Caco-2 (cell line): ENCODE data around the gene TMEM255B. TPM values are rescaled to one million over a fixed set of nuclear protein-coding genes. Genes with fewer than 3 reads are reported as not detected.
"Not testable (repeated sequence)": the region's sequence is repeated elsewhere in the genome, so short reads cannot be mapped to it uniquely, and the experiment has no call there.

Source experiments
- BruUV-seq: library from RNA; stranded (reverse); fragments of 400-500 nt; replicated peaks from 2 replicates; lab custom pipeline; 2021; lab: Mats Ljungman, UMichigan
- CTCF ChIA-PET: fragments of 300-600 bp; sonication (Branson Sonifier 250); formaldehyde crosslinking; loops from one replicate; lab custom pipeline; 2022; ENCODE audit warnings: antibody characterized with exemption; lab: Charles Lee
- POLR2A ChIA-PET: fragments of 300-600 bp; sonication (Branson Sonifier 250); formaldehyde crosslinking; loops from one replicate; lab custom pipeline; 2022; ENCODE audit warnings: antibody characterized with exemption; lab: Charles Lee
- DNase-seq, 2 experiments: peaks; one replicate each; pipeline versions ENCODE4 v3.0.0 to v3.0.0-alpha.2; 2020 to 2022
- H3K27me3 ChIP-seq: replicated peaks from 2 replicates; pipeline ENCODE4 v1.6.0; 2011; ENCODE audit warnings: low read length; ENCODE audit not compliant: control insufficient read depth, insufficient read depth
- H3K36me3 ChIP-seq: 2 replicates; pipeline ENCODE4 v1.5.1; 2011; ENCODE audit warnings: low read length; ENCODE audit not compliant: control insufficient read depth, insufficient read depth
- H3K4me1 ChIP-seq: fragments of 250-450 bp; sonication (Bioruptor Pico); 2 replicates; pipeline ENCODE4 v1.5.1; 2020; ENCODE audit warnings: mild to moderate bottlenecking
- H3K4me3 ChIP-seq: 2 replicates; pipeline ENCODE4 v1.5.1; 2011; ENCODE audit warnings: low read depth, mild to moderate bottlenecking, control low read depth, low read length
- H3K9me3 ChIP-seq: fragments of 250-450 bp; sonication (Bioruptor Pico); 2 replicates; pipeline ENCODE4 v1.5.1; 2020; ENCODE audit warnings: mild to moderate bottlenecking, moderate library complexity
- H3K27ac Mint-ChIP-seq: one replicate; pipeline ENCODE4 v1.8.0; 2022; ENCODE audit warnings: mixed read lengths; ENCODE audit not compliant: unreplicated experiment
- H3K27me3 Mint-ChIP-seq: one replicate; pipeline ENCODE4 v1.8.0; 2022; ENCODE audit warnings: mixed read lengths; ENCODE audit not compliant: insufficient read depth, unreplicated experiment
- H3K36me3 Mint-ChIP-seq: one replicate; pipeline ENCODE4 v1.8.0; 2022; ENCODE audit warnings: mild to moderate bottlenecking, mixed read lengths; ENCODE audit not compliant: insufficient read depth, unreplicated experiment
- H3K4me1 Mint-ChIP-seq: one replicate; pipeline ENCODE4 v1.8.0; 2022; ENCODE audit warnings: low read depth, mixed read lengths; ENCODE audit not compliant: unreplicated experiment
- H3K4me3 Mint-ChIP-seq: one replicate; pipeline ENCODE4 v1.8.0; 2022; ENCODE audit warnings: mild to moderate bottlenecking, moderate library complexity, mixed read lengths; ENCODE audit not compliant: unreplicated experiment
- H3K9me3 Mint-ChIP-seq: one replicate; pipeline ENCODE4 v1.8.0; 2022; ENCODE audit warnings: mixed read lengths; ENCODE audit not compliant: unreplicated experiment
- intact Hi-C: fragments of 100-400 bp; cut with micrococcal nuclease; formaldehyde crosslinking; loops from one replicate; pipeline ENCODE4 v1.10.0; 2022; ENCODE audit not compliant: unreplicated experiment
- total RNA-seq: library from RNA; stranded (reverse); gene quantifications from 2 replicates; pipeline ENCODE4 v1.2.3, GENCODE V29; 2022
- TF ChIP-seq, protein P1 (sequence below), 2 experiments: fragments of 200-600 bp in 1 of 2; IDR thresholded peaks; 1 replicate in 1 of 2; 2 replicates in 1 of 2; pipeline versions ENCODE4 v1.5.1 to v1.8.0; 2011 to 2022; ENCODE audit warnings: antibody characterized with exemption in 1 of 2, control low read depth in 1 of 2, inconsistent platforms in 1 of 2, low read depth in 1 of 2, low read length in 1 of 2, mild to moderate bottlenecking in 1 of 2, moderate library complexity in 1 of 2; ENCODE audit not compliant: insufficient read depth in 1 of 2, severe bottlenecking in 1 of 2, unreplicated experiment in 1 of 2

The TMEM255B gene
- total RNA-seq, 1 experiment from 2014 or later, result 0.82 TPM

DNA sequence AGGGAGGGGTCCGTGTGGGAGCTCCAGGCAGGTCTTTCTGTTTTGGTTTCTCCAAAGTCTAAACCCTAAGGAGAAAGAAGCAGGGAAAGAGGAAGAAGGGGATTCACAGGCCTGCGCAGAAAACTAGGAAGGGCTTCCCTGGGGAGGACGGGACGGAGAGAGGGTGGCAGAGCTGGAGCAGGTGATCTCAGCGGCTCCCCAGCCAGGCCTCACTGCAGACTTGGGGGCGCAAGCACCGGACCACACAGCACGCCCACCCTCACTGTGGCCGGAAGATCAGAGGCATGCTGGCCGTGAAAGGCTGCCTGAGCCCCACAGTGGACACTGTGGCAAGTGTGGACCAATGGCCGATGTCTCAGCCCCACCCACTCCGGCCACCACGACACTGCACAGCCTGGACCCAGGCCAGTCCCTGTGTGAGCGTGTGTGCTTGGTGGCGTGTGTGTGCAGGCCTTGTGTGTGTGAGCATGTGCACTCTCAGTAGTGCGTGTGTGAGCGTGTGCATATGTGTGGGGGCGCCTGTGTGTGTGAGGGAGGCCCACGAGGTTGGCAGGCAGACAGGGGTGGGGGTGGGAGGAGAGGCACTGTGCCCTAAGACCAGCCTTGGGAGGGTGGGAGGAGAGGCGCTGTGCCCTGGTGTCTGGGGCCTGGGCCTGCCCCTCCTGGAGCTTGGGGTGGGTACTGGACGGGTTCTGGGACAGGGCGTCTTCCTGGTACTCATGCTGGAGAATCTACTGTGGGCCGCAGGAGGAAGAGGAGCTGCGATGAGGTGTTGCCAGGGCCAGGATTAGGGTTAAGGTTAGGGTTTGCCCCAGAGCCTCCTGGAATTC lies 15.4 kb upstream of the TMEM255B start:
- Histone ChIP-seq H3K4me3 (no peak overlapping the region), H3K4me1 (peaks cover 14% of the 10 kb centered on the region), H3K27me3 (no peaks in the 10 kb centered on the region), H3K36me3 (no peaks in the 10 kb centered on the region), H3K9me3 (no peaks in the 10 kb centered on the region)
- Mint-ChIP-seq H3K4me1 (peaks cover 12% of the 10 kb centered on the region), H3K27ac (no peak overlapping the region), H3K27me3 (no peaks in the 10 kb centered on the region), H3K9me3 (no peaks in the 10 kb centered on the region), H3K36me3 (no peaks in the 10 kb centered on the region), H3K4me3 (no peak overlapping the region)
- BruUV-seq, result no TSS peak
- TF ChIP-seq, protein P1, sequence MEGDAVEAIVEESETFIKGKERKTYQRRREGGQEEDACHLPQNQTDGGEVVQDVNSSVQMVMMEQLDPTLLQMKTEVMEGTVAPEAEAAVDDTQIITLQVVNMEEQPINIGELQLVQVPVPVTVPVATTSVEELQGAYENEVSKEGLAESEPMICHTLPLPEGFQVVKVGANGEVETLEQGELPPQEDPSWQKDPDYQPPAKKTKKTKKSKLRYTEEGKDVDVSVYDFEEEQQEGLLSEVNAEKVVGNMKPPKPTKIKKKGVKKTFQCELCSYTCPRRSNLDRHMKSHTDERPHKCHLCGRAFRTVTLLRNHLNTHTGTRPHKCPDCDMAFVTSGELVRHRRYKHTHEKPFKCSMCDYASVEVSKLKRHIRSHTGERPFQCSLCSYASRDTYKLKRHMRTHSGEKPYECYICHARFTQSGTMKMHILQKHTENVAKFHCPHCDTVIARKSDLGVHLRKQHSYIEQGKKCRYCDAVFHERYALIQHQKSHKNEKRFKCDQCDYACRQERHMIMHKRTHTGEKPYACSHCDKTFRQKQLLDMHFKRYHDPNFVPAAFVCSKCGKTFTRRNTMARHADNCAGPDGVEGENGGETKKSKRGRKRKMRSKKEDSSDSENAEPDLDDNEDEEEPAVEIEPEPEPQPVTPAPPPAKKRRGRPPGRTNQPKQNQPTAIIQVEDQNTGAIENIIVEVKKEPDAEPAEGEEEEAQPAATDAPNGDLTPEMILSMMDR (IDR thresholded peaks at IDR 0.05; ENCODE audit: insufficient read depth in 1 of 2, low read depth in 1 of 2, low read length in 1 of 2, severe bottlenecking in 1 of 2, unreplicated experiment in 1 of 2), result no peak
- ChIA-PET POLR2A (no interaction called here), CTCF (no interaction called here)
- intact Hi-C loops, result no loop called here
- DNase-seq, result no peak

DNA sequence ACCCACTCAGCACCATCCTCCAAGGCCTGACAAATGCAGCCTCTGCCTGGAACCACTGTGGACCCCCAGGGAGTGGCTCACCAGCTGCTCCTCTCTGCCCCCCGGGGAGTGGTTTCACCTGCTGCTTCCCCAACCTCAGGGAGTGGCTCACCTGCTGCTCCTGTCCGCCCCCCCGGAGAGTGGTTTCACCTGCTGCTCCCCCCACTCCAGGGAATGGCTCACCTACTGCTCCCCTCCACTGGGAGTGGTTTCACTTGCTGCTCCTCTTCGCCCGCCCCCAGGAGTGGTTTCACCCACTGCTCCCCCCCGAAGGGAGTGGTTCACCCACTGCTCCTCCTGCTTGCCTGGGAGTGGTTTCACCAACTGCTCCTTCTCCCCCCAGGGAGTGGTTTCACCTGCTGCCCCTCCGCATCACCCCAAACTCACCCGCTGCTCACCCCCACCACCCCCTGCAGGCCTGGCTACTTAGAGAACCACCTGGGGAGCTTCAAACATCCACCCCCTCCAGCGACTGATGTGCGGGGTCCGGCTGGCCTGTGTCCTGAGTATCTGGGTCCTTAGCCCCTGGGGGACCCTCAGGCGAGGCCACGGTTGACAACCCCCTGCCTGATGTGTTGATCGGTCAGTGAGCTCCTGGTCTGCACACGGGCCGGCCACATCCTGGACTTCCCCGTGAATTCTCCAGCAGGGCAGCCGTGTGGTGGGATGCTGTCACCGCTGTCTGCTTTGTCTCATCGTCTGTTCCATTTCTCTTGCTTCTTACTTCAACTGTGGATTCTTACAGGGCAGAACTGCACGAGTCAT lies 14.6 kb upstream of the TMEM255B start:
- no peak overlapping the region for H3K4me3 ChIP-seq
- Mint-ChIP-seq H3K4me3 (no peak overlapping the region), H3K36me3 (no peaks in the 10 kb centered on the region), H3K9me3 (no peaks in the 10 kb centered on the region), H3K27me3 (no peaks in the 10 kb centered on the region), H3K4me1 (peaks cover 12% of the 10 kb centered on the region), H3K27ac (no peak overlapping the region)
- ChIA-PET POLR2A (no interaction called here), CTCF (no interaction called here)
- intact Hi-C loops, result no loop called here
- TF ChIP-seq, protein P1 (IDR thresholded peaks at IDR 0.05; ENCODE audit: insufficient read depth in 1 of 2, low read depth in 1 of 2, low read length in 1 of 2, severe bottlenecking in 1 of 2, unreplicated experiment in 1 of 2), result no peak
- H3K9me3 ChIP-seq, result no peaks in the 10 kb centered on the region
- H3K27me3 ChIP-seq, result no peaks in the 10 kb centered on the region
- no peak for DNase-seq
- H3K4me1 ChIP-seq, result peaks cover 14% of the 10 kb centered on the region
- no TSS peak for BruUV-seq
- H3K36me3 ChIP-seq, result no peaks in the 10 kb centered on the region

DNA sequence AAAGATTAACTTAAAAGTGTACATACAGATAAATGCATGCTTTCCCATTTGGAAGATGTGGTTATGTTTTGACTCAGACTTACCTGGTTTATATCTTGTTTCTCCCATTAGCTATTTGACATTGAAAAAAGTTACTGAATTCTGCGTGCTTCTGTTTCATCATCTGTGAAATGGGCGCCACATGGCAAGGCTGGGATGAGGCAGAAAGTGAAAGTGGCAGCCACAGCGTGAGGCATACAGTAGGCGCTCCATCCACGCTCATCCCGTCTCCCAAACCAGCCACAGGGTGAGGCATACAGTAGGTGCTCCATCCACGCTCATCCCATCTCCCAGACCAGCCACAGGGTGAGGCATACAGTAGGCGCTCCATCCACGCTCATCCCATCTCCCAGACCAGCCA lies 14.0 kb upstream of the TMEM255B start:
- TF ChIP-seq, protein P1 (IDR thresholded peaks at IDR 0.05; ENCODE audit: insufficient read depth in 1 of 2, low read depth in 1 of 2, low read length in 1 of 2, severe bottlenecking in 1 of 2, unreplicated experiment in 1 of 2), result no peak
- no peaks in the 10 kb centered on the region for H3K27me3 Mint-ChIP-seq
- Histone ChIP-seq H3K27me3 (no peaks in the 10 kb centered on the region), H3K36me3 (no peaks in the 10 kb centered on the region), H3K4me3 (no peak overlapping the region), H3K9me3 (no peaks in the 10 kb centered on the region), H3K4me1 (peaks cover 14% of the 10 kb centered on the region)
- no peak for DNase-seq
- BruUV-seq, result no TSS peak
- peaks cover 12% of the 10 kb centered on the region for H3K4me1 Mint-ChIP-seq
- no peaks in the 10 kb centered on the region for H3K36me3 Mint-ChIP-seq
- intact Hi-C loops, result no loop called here
- ChIA-PET CTCF (no interaction called here), POLR2A (no interaction called here)
- H3K27ac Mint-ChIP-seq, result no peak overlapping the region
- no peak overlapping the region for H3K4me3 Mint-ChIP-seq
- H3K9me3 Mint-ChIP-seq, result no peaks in the 10 kb centered on the region

DNA sequence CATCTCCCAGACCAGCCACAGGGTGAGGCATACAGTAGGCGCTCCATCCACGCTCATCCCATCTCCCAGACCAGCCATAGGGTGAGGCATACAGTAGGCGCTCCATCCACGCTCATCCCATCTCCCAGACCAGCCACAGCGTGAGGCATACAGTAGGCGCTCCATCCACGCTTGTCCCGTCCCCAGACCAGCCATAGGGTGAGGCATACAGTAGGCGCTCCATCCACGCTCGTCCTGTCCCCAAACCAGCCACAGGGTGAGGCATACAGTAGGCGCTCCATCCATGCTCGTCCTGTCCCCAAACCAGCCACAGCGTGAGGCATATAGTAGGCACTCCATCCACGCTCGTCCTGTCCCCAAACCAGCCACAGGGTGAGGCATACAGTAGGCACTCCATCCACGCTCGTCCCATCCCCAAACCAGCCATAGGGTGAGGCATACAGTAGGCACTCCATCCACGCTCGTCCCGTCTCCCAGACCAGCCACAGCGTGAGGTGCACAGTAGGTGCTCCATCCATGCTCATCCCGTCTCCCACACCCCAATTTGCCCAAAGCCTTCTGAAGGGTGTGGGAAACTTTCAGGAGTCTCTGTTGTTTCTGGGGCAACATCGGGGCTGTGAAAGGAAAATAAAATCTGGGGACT lies 13.4 kb upstream of the TMEM255B start:
- peaks cover 14% of the 10 kb centered on the region for H3K4me1 ChIP-seq
- POLR2A ChIA-PET, result interaction anchor here (0.6 kb wide), 1 partner anchor 141 kb away, joined by 5 read pairs; no protein-coding TSS in a partner anchor
- H3K27me3 ChIP-seq, H3K36me3 Mint-ChIP-seq, DNase-seq, H3K4me3 Mint-ChIP-seq, H3K27me3 Mint-ChIP-seq, H3K9me3 ChIP-seq, H3K4me3 ChIP-seq, CTCF ChIA-PET, H3K36me3 ChIP-seq, intact Hi-C loops, H3K9me3 Mint-ChIP-seq, BruUV-seq: not testable (repeated sequence)
- H3K27ac Mint-ChIP-seq, result peak overlapping the region; percentile 26
- peaks cover 12% of the 10 kb centered on the region for H3K4me1 Mint-ChIP-seq
